Glomerular endothelial cell (primary cell): ENCODE measurements around the gene DDX24. TPM values are rescaled to one million over a fixed set of nuclear protein-coding genes. Genes with fewer than 3 reads are reported as not detected.

Source experiments
- DNase-seq: peaks from one replicate; pipeline ENCODE4 v3.0.0-alpha.2; 2011; ENCODE audit warnings: low read depth, low spot score; ENCODE audit errors: extremely low read depth
- total RNA-seq: library from RNA; depleted of rRNA; stranded (reverse); fragments of >200 nt; gene quantifications from 2 replicates; pipeline ENCODE4 v1.2.3, GENCODE V29; 2015

DDX24 gene
- total RNA-seq, 1 donor from 2014 or later = 104 TPM

GRCh38 chr14:94034886-94035285 lies 46.1 kb downstream of the DDX24 start:
- DNase-seq = no peak

GRCh38 chr14:94031883-94032279 lies 49.1 kb downstream of the DDX24 start:
- no peak for DNase-seq

- DNase-seq = no peak
Observed at GRCh38 chr14:94031161-94031882, 49.7 kb downstream of the DDX24 start.

- DNase-seq = no peak
Observed at GRCh38 chr14:94030571-94030970, 50.4 kb downstream of the DDX24 start.

GRCh38 chr14:94029671-94030203 lies 51.3 kb downstream of the DDX24 start:
- no peak for DNase-seq

GRCh38 chr14:94029265-94029664 lies 51.7 kb downstream of the DDX24 start:
- no peak for DNase-seq

GRCh38 chr14:94028450-94028826 lies 52.6 kb downstream of the DDX24 start:
- no peak for DNase-seq

GRCh38 chr14:94027566-94028449 lies 53.2 kb downstream of the DDX24 start:
- DNase-seq = no peak

- DNase-seq = no peak
Observed at GRCh38 chr14:94026889-94027469, 54.0 kb downstream of the DDX24 start.

- peak; percentile 88 for DNase-seq
Observed at GRCh38 chr14:94026173-94026888, 54.7 kb downstream of the DDX24 start, which contains the start of gene OTUB2. Gene OTUB2 (plus strand): TSS chr14:94026340. CDS start chr14:94026538, 198 bp downstream.

GRCh38 chr14:94025720-94026119 lies 55.3 kb downstream of the DDX24 start:
- no peak for DNase-seq

- DNase-seq = no peak
Observed at GRCh38 chr14:94024549-94024948, 56.5 kb downstream of the DDX24 start.

- no peak for DNase-seq
Observed at GRCh38 chr14:94022532-94023411, 58.2 kb downstream of the DDX24 start.

GRCh38 chr14:94021416-94022157 lies 59.4 kb downstream of the DDX24 start:
- no peak for DNase-seq

- no peak for DNase-seq
Observed at GRCh38 chr14:94021001-94021400, 60.0 kb downstream of the DDX24 start.

GRCh38 chr14:94020267-94020666 lies 60.7 kb downstream of the DDX24 start:
- DNase-seq = no peak

GRCh38 chr14:94019329-94019728 lies 61.7 kb downstream of the DDX24 start:
- no peak for DNase-seq

GRCh38 chr14:94018308-94018707 lies 62.7 kb downstream of the DDX24 start:
- no peak for DNase-seq

GRCh38 chr14:94016446-94016976 lies 64.5 kb downstream of the DDX24 start:
- no peak for DNase-seq
